Occipital lobe (tissue), 2 donors: ENCODE measurements around the gene CHKA. TPM values are rescaled to one million over a fixed set of nuclear protein-coding genes. Genes with fewer than 3 reads are reported as not detected.

Experiments used
- DNase-seq: peaks from one replicate; lab custom pipeline; 2025; lab: John Stamatoyannopoulos, UW
- total RNA-seq: library from RNA; depleted of rRNA; stranded (reverse); fragments of >200 nt; gene quantifications from one replicate; pipeline ENCODE4 v1.2.3, GENCODE V29; 2014

CHKA gene
- total RNA-seq, 1 donor from 2014 or later: 32.8 TPM

DNA sequence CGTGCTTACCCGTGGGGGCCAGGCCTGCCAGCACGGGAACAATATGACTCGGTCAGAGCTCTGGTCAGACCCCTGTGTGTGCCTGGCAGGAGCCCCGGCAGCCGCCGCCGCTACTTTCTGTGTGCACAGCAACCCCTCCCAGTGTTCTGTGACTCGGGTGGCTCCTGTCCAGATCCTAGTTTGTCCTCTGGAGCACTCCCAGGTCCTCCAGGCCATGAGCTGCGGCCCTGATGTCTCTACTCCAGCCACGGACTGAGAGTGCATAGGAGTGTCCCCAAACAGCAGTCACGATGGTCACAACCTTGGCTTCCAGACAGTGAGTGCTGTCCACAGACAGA is 87.5 kb downstream of the CHKA start:
- no peak for DNase-seq

DNA sequence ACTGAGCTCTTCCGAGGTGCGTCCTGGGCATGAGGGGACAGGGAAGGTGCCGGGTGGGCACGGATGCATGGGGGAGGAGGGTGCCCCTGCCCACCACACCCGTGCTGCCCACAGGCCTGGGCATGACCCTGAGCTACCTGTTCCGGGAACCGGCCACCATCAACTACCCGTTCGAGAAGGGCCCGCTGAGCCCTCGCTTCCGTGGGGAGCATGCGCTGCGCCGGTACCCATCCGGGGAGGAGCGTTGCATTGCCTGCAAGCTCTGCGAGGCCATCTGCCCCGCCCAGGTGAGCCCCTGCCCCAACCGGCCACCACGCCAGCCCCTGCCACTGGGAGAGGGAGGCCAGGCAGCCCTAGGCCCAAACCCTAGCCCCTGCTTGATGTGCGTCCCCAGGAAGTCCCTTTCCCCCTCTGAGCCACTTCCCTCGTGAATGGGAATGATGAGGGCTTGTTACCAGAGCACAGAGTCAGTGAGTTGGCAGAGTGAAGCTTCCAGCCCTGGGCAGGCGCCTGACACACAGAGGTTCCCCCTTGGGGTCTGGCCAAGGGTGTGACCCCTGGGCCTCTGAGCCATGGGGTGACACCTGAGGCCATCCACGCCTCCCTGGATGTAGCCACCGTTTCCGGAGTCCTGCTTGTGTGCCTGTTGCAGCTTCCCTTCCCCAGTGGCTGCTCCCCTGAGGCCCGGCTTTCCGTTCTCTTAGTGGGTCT is 88.0 kb downstream of the CHKA start:
- no peak for DNase-seq

DNA sequence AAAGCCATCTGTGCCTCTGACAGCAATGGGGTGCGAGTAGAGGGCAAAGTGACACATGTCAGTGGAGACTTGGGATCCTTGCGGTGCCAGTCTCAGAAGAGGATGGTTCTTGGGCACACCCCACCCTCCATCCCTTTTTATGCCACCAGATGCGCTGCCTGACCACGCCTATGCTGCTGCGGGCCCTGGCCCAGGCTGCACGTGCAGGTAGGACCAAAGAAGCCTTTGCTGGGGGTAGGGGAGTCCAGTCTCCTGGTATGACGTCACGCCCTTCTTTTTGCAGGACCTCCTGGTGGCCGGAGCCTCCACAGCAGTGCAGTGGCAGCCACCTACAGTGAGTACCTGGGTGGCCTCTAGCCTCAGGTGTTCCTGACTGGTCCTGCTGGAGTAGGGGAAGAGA is 89.2 kb downstream of the CHKA start:
- no peak for DNase-seq

DNA sequence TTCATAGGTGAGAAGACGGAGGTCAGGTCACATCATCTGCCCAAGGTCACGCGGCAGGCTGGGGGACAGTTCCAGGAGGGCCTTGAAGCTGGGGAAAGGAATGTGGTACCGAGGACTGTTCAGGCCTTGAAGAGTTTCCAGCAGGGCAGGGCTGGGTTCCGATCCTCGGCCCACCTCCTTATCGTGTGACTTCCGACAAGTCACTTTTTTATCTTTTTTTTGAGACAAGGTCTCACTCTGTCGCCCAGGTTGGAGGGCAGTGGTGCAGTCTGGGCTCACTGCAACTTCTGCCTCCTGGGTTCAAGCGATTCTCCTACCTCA is 90.1 kb downstream of the CHKA start:
- DNase-seq: no peak

DNA sequence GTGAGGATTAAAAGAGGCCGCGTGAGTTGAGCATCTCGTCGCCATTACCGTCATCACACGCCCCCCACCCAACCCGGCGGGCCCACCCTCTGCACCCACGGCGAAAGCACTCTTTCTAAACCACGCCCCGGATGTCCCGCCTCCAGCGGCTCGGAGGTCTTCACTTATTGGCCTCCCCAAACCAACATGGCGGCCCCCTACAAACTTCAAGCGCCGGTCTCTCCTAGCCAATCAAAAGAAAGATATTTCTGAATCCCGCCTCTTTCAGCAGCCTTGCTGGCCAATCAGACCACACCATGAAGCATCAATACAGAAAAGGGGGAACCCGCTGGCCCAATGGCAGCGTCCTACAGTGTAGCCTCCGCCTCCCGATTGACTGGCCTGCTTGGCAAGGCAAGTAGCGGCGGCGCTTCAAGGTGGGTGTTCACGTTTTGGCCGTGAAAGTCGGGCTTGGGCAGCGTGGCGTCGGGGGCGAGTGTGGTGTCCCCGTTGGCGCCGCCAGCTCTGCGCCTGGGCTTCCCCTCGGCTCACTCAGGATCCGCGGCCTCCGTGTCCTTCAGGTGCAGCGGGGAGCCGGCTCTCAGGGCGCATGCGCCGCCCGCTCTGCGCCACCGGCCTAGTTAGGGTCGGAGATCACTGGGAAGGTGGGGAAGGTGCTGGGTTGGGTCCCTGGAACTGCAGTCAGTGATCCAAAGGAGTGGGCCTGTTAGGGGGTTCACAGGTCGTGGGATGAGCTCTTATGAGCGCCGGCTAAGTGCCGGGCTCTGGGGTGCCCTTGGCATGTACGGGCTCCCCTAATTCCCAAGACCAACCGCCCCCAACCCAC is 90.7 kb downstream of the CHKA start, which contains the start of gene NDUFS8:
Gene NDUFS8 (plus strand): TSS at position 364 of the 826 bp plus-strand sequence. CDS start 1,471 bp downstream, outside the sequence.
- DNase-seq: peak; percentile 97

DNA sequence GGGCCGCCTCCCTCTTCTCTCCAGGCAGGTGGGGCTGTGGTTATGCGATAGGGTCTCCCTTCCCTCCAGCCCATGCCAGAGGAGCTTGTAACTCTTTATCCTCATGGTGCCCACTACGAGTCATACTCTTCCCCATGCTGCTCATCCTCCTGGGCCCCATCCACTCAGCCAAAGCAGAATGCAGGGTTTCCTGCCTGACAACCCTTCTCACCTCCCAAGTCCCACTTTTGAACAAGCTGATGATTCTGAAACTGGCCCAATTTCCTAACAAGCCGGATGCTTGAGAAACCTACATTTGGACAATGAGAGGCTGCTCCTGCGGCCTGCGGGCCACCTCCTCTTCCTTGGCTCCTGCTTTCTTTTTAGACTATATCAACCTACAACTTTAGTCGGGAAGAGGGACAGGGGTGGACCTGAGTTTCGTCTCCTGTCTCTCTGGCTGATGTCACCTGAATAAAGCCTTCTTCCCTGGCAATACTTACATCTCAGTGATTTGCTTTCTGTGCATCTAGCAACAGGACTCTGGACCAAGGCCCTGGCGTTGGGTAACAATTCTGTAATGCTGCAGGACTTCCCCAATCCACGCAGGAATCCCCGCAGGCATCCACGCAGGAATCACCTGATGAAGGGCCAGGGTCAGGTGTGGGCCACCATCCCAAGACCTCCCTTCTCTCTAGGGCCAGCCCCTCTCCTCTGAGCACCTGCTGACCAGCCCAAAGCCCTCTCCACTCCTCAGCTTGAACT is 92.2 kb downstream of the CHKA start:
- no peak for DNase-seq

DNA sequence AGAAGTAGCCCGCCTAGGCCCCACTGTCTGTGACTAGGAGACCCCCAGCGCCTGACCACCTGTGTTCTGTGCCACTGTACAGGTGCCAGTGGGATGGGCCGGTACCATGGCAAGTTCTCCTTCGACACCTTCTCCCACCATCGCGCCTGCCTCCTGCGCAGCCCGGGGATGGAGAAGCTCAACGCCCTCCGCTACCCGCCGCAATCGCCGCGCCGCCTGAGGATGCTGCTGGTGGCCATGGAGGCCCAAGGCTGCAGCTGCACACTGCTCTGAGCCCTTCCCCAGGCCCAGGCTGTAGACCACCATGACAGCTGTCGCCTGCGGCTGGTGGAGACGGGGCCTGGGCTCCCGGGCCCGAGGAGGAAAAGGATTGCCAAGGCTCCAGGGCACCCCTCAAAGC is 93.5 kb downstream of the CHKA start:
- no peak for DNase-seq

DNA sequence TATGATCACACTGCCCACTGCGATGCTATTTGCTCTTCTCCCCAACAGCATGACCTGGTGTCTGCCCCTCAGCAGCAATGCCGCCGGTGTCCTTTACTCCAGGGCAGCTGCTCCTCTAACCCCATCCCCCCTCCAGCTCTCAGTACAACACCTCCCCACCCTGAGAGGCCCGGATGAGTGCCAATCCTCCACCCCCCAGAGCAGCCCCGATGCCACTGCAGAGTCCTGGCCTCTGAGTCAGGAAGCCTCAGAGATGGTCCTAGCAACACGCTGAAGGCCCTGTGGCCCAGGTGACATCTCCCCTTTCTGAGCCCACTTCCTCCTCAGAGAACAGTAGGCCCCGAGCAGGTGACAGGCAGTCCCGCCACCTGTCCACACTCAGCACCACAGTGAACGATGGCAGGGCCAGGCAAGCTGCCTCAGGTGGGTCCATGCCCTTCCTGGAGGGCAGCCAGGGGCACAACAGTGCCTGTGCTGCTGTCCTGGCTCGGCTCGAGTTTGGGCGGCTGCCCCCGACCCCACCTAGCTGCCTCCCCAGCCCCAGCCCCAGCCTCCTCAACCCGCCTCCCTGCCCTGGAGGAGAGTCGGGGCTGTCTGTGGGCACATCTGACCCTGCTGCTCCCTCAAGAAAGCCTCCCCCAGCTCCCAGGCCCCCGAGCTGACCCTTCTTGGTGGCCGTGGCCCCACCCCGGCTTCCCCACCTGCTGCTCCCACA is 94.6 kb downstream of the CHKA start:
- no peak for DNase-seq

DNA sequence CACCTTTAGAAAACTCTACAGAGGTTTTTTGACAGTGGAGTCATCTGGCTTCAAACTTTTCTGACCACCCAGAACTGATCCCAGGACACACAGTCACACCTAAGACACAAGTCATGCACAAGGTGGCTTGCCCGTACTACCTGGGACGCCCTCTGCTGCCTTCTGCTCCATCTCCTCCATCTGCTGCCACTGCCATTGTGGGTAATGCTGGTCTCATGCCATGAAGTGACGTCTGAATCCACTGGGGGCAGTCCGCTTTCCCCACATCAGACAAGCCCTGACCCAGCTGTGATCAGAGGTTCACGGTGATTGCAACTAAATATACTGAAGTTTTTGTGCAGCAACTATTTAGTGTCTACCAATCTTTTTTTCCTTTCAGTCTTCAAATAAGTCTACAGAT is 96.1 kb downstream of the CHKA start:
- no peak for DNase-seq

DNA sequence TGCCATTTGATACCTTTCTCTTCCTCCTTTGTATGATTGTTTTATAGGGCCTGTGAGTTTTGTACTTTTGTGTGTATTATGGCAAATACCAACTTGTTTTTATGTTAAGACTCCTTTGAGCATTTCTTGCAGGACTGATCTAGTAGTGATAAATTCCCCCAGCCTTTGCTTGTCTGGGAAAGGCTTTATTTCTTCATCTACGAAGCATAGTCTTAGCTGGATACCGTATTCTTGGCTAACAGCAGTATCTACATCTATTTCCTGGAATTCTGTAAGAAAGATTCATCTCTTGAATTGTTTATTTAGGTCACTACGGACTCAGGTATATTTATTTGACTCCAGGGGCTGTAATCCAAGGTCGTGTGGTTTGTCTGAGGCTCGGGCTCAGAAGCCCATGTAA is 96.7 kb downstream of the CHKA start:
- DNase-seq: no peak

DNA sequence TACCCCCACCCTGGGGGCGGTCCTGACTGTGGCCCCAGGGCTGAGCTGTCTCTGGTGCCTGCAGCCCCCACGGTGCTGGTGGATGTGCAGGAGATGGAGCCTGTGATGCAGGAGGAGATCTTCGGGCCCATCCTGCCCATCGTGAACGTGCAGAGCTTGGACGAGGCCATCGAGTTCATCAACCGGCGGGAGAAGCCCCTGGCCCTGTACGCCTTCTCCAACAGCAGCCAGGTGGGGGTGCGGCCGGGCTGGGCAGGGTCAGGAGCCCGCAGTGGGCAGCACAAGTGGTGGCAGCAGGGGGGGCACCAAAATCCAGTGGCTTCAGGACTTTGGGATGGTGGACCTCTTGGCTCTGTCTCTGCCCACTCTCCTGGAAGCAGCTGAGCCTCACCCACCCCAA is 98.7 kb downstream of the CHKA start:
- DNase-seq: no peak

DNA sequence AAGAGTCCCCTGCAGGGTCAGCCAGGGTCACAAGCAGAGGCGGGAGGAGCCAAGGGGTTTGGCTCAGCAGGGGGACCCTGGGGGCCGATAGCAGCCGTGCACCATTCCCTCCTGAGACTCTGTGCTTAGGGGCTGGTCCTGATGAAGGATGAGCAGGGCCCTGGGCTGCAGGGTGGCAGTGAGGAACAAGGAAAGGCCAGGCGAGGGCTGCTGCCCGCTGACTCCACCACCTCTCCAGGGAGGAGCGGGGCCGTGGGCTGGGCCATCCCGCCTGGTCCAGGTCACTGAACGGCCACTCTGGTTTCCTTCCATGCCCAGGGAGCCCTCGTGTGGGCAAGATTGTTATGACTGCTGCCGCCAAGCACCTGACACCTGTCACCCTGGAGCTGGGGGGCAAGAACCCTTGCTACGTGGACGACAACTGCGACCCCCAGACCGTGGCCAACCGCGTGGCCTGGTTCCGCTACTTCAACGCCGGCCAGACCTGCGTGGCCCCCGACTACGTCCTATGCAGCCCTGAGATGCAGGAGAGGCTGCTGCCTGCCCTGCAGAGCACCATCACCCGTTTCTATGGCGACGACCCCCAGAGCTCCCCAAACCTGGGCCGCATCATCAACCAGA is 99.9 kb downstream of the CHKA start:
- no peak for DNase-seq

DNA sequence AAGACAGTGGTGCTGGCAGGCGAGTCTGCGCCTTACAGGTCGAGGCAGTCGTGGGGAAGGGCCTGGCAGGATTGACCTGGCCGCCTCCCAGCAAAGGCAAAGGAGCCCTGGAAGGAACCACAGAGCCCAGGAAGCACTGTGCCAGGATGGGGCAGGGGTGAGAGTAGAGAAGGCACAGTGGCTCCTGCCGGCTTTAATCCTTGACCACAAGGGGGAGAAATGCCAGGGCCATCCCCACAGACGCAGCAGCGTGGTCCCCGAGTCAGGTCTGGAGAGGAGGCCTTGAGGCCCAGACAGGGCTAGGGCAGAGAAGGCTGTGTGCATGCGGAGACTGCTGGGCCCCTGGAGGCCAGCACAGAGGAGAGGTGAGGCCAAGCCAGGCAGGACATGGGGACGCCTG is 100.6 kb downstream of the CHKA start:
- DNase-seq: no peak

DNA sequence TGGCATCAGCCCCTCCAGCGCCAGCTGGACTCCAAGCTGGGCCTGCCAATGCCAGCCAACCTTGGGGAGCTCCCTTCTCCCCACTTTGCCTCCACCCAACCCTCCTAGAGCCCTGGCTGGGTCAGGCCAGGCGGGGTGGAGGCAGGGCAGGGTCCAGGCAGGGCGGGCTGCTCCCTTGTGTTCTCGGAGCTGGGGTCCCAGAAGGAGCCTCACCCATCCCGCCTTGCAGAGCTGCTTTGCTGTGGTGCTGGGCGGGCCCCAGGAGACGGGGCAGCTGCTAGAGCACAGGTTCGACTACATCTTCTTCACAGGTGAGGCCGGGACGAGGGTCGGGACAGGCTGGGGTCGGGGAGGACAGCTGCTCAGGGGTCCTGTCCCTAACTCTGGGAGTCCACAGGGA is 101.7 kb downstream of the CHKA start:
- no peak for DNase-seq

DNA sequence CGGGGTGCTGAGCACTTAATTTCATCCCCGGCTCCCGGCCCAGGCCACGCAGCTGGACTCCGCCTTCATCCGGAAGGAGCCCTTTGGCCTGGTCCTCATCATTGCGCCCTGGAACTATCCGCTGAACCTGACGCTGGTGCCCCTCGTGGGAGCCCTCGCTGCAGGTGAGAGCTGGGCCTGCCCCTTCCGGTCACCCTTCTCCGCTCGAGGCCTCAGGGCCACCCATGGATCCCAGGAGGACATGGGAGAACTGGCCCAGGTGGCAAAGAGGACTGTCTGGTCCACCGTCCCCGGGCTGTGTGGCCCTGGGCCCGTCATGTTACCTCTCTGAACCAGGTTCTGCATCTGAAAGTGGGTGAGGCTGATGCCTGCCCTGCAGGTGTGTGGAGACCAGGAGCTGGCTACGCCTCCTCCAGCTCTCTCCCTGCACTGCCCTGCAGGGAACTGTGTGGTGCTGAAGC is 102.4 kb downstream of the CHKA start:
- DNase-seq: no peak

DNA sequence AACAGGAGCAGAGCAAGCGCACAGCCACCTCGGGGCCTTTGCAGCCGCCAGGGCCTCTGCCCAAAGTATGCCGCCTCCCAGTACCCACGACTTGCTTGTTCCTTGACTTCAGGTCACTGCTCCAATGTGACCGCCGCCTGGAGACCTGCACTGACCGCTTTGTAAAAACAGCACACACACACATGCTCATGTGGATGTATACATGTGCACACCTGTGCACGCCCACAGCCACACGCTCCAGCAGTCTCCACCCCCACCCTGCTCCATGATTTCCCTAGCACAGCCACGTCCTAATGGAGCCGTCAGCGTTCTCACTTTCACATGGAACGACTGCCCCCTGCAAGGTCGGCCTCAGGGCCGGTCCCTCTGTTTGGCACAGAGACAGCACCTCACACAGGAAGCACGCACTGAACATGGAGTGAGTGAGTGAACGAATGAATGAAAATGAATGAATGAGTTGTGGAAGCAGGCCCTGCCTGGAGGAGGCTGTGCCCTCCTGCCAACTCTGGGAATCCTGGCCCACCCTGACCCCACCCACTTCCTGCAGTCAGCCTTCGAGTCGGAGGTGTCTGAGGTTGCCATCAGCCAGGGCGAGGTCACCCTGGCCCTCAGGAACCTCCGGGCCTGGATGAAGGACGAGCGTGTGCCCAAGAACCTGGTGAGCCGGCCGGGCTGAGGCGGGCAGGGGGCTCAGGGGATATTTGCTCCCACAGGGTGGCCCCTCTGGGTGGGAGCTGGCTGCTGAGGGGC is 103.0 kb downstream of the CHKA start:
- no peak for DNase-seq

DNA sequence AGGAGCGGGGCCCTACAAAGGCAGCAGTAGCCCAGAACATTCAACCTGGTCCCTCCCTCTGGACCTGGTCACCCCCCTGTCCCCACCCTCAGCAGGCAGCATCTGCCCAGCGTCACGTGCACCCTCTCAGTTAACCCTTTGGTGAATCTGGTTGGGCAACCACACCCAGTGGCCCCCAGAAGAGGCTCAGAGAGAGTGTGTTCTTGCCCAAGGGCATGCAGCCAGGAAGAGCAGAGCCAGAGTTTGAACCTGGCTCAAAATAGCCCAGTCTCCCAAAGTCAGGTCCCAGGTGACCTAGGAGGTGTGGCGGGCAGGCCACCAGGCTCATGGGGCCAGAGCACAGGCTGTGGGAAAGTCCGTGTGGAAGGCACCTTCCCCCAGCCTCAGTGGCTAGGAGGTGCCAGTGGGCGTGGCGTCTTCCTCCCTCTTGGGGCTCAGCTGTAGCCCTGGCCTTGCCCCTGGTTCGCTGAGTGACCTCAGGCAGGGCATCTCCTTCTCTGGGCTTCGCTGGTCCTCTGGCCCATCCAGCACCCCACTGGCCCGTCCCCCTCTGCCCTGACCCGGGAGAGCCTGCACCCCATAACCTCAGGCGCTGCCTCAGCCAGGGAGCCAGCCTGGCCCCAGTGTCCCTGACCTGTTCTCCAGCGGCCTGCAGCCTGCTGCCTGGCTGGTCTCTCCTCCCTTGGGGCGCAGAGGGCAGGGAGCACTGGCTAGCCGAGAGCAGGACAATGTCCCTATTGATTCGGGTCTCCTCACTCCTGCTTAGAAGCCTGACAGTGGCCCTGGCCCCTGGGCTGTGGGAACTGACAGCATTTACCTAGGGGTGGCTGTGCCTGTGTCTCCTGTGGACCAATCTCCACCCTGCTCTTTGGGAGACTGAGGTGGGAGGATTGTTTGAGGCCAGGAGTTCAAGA is 104.0 kb downstream of the CHKA start:
- no peak for DNase-seq

DNA sequence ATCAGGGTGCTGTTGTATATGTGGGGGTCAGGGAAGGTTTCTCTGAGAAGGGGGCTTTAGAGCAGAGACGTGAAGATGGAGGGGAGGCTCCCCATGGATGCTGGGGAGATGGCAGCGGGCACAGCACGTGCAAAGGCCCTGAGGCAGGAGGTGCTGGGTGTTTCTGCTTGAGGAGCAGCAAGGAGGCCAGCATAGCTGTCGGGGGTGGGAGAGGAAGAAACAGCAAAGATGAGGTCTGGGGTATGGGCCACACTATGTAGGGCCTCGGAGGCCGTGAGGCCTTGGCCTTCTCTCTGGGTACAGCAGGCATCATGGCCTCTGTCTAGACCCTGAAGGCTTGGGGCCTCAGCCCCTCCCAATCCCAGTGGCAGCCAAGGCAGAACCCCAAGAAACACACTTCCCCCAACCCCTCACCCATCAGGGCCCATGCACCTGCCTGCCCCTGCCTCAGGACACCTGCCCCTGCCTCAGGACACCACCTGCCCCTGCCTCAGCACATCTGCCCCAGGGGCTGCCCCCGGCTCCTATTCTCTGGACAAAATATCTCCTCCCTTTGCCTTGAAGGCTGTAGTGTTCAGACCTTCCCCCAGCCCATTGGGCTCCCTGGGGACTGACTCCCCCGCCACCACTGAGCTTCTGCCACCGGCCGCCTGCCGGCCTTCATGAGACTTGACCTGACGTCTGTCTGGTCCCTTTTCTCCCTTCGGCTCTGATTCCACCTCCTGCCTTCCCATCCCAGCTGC is 104.9 kb downstream of the CHKA start:
- no peak for DNase-seq

DNA sequence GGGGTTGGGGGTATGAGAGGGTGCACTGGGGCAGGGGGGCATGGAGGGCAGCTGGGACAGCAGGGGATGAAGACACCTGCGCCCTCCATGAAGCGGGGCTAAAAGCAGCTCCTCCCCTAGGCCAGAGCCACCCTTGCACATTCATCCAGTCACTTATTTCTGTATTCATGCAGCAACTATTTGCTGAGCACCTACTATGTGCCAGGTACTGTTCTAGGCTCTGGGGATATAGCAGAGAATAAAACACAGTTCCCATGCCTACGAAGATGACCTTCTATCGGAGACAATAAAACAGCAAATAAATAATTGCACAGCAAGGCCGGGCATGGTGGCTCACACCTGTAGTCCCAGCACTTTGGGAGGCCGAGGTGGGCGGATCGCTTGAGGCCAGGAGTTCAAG is 105.7 kb downstream of the CHKA start:
- DNase-seq: no peak
